HG03066 (cell line): Measurements from ENCODE around the gene LCN12.

Experiments used
- ATAC-seq: cut with Tn5 transposase; IDR thresholded peaks from one replicate; pipeline ENCODE4 v1.9.1; 2021; ENCODE audit warnings: low read depth; ENCODE audit not compliant: unreplicated experiment

LCN12 gene

GRCh38 chr9:136956604-136957003, 4.5 kb downstream of the LCN12 start:
- no peak for ATAC-seq

- ATAC-seq: no peak
These were observed 5.4 kb downstream of the LCN12 start for GRCh38 chr9:136957461-136957860.

- ATAC-seq: no peak
These were observed 5.8 kb downstream of the LCN12 start for GRCh38 chr9:136957901-136958300.

- no peak for ATAC-seq
These were observed 6.4 kb downstream of the LCN12 start for GRCh38 chr9:136958473-136958872.

GRCh38 chr9:136958898-136959850, 7.1 kb downstream of the LCN12 start:
- no peak for ATAC-seq

- no peak for ATAC-seq
These were observed 8.3 kb downstream of the LCN12 start for GRCh38 chr9:136960212-136960937.

GRCh38 chr9:136960938-136961275, 8.8 kb downstream of the LCN12 start:
- no peak for ATAC-seq

- no peak for ATAC-seq
These were observed 9.4 kb downstream of the LCN12 start for GRCh38 chr9:136961279-136962065.

GRCh38 chr9:136962163-136962562, 10.1 kb downstream of the LCN12 start:
- no peak for ATAC-seq

- no peak for ATAC-seq
These were observed 10.7 kb downstream of the LCN12 start for GRCh38 chr9:136962701-136963248.

- ATAC-seq: no peak
These were observed 11.3 kb downstream of the LCN12 start for GRCh38 chr9:136963341-136963740.

- no peak for ATAC-seq
These were observed 11.7 kb downstream of the LCN12 start for GRCh38 chr9:136963751-136964150.

- no peak for ATAC-seq
These were observed 12.2 kb downstream of the LCN12 start for GRCh38 chr9:136964171-136964689.

GRCh38 chr9:136964833-136965422, 12.9 kb downstream of the LCN12 start:
- no peak for ATAC-seq

- ATAC-seq: no peak
These were observed 13.9 kb downstream of the LCN12 start for GRCh38 chr9:136965771-136966484.

GRCh38 chr9:136968333-136969127, 16.5 kb downstream of the LCN12 start:
- ATAC-seq: no peak

- ATAC-seq: no peak
These were observed 17.1 kb downstream of the LCN12 start for GRCh38 chr9:136969150-136969549.

- ATAC-seq: no peak
These were observed 17.7 kb downstream of the LCN12 start for GRCh38 chr9:136969774-136970173.

- no peak for ATAC-seq
These were observed 18.3 kb downstream of the LCN12 start for GRCh38 chr9:136970361-136970760.
